SK-N-SH treated with all-trans-retinoic acid at 6 μM for 48 hours (cell line): ENCODE results near the gene THSD4.

Experiments
- ARNTL ChIP-seq: fragments of 450-650 bp; formaldehyde crosslinking; IDR thresholded peaks from 2 replicates; pipeline ENCODE4 v1.5.0; 2020; ENCODE audit warnings: low read depth, mild to moderate bottlenecking, moderate library complexity, borderline replicate concordance
- BACH2 ChIP-seq: fragments of 250-450 bp; sonication (Bioruptor Pico); IDR thresholded peaks from 2 replicates; pipeline ENCODE4 v1.9.0; 2021; ENCODE audit warnings: mild to moderate bottlenecking, borderline replicate concordance
- CREB5 ChIP-seq: fragments of 250-450 bp; sonication (Bioruptor Pico); IDR thresholded peaks from 2 replicates; pipeline ENCODE4 v1.5.1; 2020; ENCODE audit warnings: low read depth, mild to moderate bottlenecking, moderate library complexity
- CSDC2 ChIP-seq: fragments of 250-450 bp; sonication (Bioruptor Pico); IDR thresholded peaks from 2 replicates; pipeline ENCODE4 v1.5.0; 2020; ENCODE audit warnings: mild to moderate bottlenecking, moderate library complexity
- CSRNP3 ChIP-seq: fragments of 250-450 bp; sonication (Bioruptor Pico); IDR thresholded peaks from 2 replicates; pipeline ENCODE4 v1.5.1; 2021; ENCODE audit warnings: mild to moderate bottlenecking, moderate library complexity
- ISL1 ChIP-seq: fragments of 250-450 bp; sonication (Bioruptor Pico); IDR thresholded peaks from 2 replicates; pipeline ENCODE4 v2.1.2; 2022; ENCODE audit warnings: mild to moderate bottlenecking, moderate library complexity
- PATZ1 ChIP-seq: fragments of 250-450 bp; sonication (Bioruptor Pico); IDR thresholded peaks from 2 replicates; pipeline ENCODE4 v1.8.0; 2020; ENCODE audit warnings: mild to moderate bottlenecking, moderate library complexity, borderline replicate concordance
- RARB ChIP-seq: fragments of 250-450 bp; sonication (Bioruptor Pico); IDR thresholded peaks from 2 replicates; pipeline ENCODE4 v1.8.0; 2021; ENCODE audit warnings: mild to moderate bottlenecking, moderate library complexity
- SNAI2 ChIP-seq: fragments of 250-450 bp; sonication (Bioruptor Pico); IDR thresholded peaks from 2 replicates; pipeline ENCODE4 v1.5.0; 2020; ENCODE audit warnings: mild to moderate bottlenecking, moderate library complexity
- ZC3H10 ChIP-seq: fragments of 250-450 bp; sonication (Bioruptor Pico); IDR thresholded peaks from 2 replicates; pipeline ENCODE4 v1.5.1; 2021; ENCODE audit warnings: mild to moderate bottlenecking, moderate library complexity
- ZFP30 ChIP-seq: fragments of 450-650 bp; formaldehyde crosslinking; IDR thresholded peaks from 2 replicates; pipeline ENCODE4 v1.5.0; 2022; ENCODE audit warnings: mild to moderate bottlenecking, moderate library complexity
- ZNF70 ChIP-seq: fragments of 450-650 bp; formaldehyde crosslinking; IDR thresholded peaks from 2 replicates; pipeline ENCODE4 v1.5.0; 2020; ENCODE audit warnings: mild to moderate bottlenecking, moderate library complexity

- TF ChIP-seq ZFP30 (CRISPR knock-in tag) (no peak), ISL1 (CRISPR knock-in tag) (no peak), BACH2 (CRISPR knock-in tag) (no peak), SNAI2 (CRISPR knock-in tag) (no peak), RARB (CRISPR knock-in tag) (no peak), ZNF70 (CRISPR knock-in tag) (no peak), CSRNP3 (CRISPR knock-in tag) (no peak), ARNTL (CRISPR knock-in tag) (no peak), CREB5 (CRISPR knock-in tag) (no peak), CSDC2 (CRISPR knock-in tag) (no peak), ZC3H10 (CRISPR knock-in tag) (no peak), PATZ1 (CRISPR knock-in tag) (no peak)
Observed at GRCh38 chr15:71476823-71477222, 361.6 kb downstream of the THSD4 start.
